ENCODE results near the gene TXNL1. TPM values are rescaled to one million over a fixed set of nuclear protein-coding genes. Genes with fewer than 3 reads are reported as not detected.

Gene TXNL1
- total RNA-seq, 2 donors from 2014 or later = 47.1 to 52.8 TPM

DNA sequence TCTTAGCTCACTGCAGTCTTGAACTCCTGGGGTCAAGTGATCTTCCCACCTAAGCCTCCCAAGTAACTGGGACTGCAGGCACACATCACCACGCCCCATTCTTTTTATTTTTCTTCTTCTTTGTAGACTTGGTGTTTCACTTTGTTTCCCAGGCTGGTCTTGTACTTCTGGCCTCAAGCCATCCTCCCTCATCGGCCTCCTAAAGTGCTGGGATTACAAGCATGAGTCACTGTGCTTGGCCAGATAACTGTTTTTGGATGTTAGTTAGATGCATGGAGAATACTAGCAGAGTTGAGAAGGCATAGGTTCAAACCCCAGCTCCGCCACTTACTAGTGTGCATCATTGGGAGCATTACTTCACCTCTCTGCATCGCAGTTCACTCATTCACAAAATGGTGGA is 88.3 kb downstream of the TXNL1 start:
- Histone ChIP-seq H3K36me3 (no peaks in the 10 kb centered on the region), H3K4me3 (no peak overlapping the region), H3K9me3 (no peaks in the 10 kb centered on the region), H3K4me1 (ENCODE audit: control insufficient read depth in 1 of 2, low read depth in 2 of 2) (peaks cover 0 to 4% of the 10 kb centered on the region in 2 donors), H3K27me3 (replicated peaks; ENCODE audit: insufficient read depth) (no peaks in the 10 kb centered on the region), H3K27ac (no peak overlapping the region)
- TF ChIP-seq, protein P1, sequence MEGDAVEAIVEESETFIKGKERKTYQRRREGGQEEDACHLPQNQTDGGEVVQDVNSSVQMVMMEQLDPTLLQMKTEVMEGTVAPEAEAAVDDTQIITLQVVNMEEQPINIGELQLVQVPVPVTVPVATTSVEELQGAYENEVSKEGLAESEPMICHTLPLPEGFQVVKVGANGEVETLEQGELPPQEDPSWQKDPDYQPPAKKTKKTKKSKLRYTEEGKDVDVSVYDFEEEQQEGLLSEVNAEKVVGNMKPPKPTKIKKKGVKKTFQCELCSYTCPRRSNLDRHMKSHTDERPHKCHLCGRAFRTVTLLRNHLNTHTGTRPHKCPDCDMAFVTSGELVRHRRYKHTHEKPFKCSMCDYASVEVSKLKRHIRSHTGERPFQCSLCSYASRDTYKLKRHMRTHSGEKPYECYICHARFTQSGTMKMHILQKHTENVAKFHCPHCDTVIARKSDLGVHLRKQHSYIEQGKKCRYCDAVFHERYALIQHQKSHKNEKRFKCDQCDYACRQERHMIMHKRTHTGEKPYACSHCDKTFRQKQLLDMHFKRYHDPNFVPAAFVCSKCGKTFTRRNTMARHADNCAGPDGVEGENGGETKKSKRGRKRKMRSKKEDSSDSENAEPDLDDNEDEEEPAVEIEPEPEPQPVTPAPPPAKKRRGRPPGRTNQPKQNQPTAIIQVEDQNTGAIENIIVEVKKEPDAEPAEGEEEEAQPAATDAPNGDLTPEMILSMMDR (IDR thresholded peaks at IDR 0.05) = no peak
- no peak for ATAC-seq (ENCODE audit: insufficient number of reproducible peaks, low FRiP score, low read depth)
- no peak for DNase-seq (ENCODE audit: low spot score)

Other genes with a start within 250 kb of the TXNL1 start
- gene WDR7, start 12.8 kb upstream of the TXNL1 start, total RNA-seq = 10 to 100 TPM; 33.2 to 73.1 TPM

Data from thoracic aorta (tissue), 2 donors.